T-helper 1 cell (primary cell): ENCODE data around the gene AKAP1.

Experiments
- DNase-seq, 5 donors: peaks; one replicate each; pipeline ENCODE4 v3.0.0-alpha.2; 2012 to 2020

AKAP1 gene

GRCh38 chr17:57106107-57106835, 21.2 kb downstream of the AKAP1 start:
- DNase-seq: no peak

GRCh38 chr17:57106836-57107497, 21.9 kb downstream of the AKAP1 start:
- no peak for DNase-seq

GRCh38 chr17:57107498-57108101, 22.6 kb downstream of the AKAP1 start:
- DNase-seq: no peak

DNA sequence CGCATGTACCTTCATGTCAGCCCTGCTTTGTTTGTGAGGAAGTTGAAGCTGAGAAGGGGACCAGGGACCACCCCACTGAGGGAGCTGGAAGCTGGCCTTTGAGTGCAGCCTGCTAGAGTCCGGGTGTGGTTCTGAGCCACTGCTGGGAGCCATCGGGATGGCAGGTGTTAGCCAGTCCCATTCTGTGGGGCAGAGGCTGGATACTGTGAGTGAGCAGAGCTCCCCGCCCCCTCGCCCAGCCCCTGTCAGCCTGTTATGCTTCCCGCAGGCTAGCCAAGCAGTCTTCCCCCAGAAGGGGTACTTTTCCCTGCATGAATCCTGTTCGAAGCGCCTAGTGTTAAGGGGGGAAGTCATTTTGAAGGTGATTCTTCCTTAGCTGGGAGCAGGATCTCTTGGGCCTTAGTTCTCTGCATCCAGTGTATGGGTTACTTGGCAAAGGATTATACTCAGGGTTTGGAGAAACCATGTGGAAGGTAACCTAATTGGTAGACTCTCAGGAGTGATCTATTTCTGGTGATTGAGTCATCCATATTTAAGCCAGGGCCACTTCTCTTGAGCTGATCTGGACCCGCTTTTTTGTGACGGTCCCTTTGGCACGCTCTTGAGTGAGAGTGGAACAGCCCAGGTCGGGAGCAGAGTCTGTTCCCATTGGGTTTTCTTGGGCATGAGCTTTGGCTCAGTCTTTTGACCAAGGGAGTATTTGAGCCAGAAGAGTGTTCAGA, 23.8 kb downstream of the AKAP1 start:
- no peak for DNase-seq

GRCh38 chr17:57109393-57110151, 24.5 kb downstream of the AKAP1 start:
- DNase-seq: no peak

DNA sequence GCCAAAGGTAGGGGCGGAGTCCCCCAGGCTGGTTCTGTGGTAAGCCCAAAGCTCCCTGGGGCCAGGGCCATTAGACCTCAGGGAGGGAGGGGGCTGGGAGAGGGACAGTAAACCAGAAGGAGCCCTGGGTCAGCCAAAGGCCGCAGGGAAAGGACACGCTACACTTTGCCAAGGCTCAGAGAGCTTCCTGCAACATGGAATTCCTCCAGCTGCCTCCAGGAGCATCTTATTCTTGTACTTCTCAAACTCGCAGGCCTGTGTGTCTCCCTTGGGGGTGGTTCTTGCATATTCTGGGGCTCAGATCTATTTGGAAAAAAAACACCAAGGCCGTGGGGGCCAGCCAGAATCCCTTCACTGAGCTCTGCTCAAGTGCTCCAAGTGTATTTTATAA, 25.1 kb downstream of the AKAP1 start:
- DNase-seq: no peak

DNA sequence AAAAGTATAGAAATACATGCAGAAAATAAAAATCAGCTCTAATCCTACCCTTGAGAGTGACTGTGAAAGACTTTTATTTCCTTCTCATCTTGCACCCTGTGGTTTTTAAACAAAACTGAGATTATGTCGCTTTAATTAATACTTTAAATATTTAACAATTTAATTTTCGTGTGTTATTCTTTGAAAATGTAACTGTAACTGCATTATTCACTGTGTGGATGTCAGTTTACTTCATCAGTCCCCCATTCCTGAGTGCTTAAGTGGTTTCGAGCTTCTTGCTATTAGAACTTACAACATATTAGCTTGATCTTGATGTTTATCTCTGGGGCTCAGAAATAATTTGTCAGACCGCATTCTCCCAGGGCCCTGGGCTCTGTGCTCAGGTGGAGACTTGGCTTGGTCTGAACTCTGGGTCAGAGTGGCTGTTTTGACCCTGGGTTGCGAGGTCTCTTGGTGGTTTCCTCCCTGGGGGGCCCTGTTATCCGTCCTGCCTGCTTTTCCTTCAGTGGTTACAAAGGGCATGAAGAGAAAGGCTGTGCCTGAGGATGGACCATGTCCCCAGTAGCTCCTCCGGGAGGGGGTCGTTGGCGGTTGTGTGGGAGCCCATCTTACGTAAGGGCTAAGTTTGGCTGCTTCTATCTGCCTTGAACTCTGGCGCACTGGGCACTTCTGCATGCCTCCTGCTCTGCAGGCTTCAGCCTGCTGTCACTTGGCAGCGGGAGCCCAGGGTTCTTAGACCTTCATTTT, 25.7 kb downstream of the AKAP1 start:
- DNase-seq: no peak

- DNase-seq: no peak
Measured at GRCh38 chr17:57111386-57111785, 26.3 kb downstream of the AKAP1 start.

GRCh38 chr17:57113011-57113410, 28.0 kb downstream of the AKAP1 start:
- DNase-seq: no peak

DNA sequence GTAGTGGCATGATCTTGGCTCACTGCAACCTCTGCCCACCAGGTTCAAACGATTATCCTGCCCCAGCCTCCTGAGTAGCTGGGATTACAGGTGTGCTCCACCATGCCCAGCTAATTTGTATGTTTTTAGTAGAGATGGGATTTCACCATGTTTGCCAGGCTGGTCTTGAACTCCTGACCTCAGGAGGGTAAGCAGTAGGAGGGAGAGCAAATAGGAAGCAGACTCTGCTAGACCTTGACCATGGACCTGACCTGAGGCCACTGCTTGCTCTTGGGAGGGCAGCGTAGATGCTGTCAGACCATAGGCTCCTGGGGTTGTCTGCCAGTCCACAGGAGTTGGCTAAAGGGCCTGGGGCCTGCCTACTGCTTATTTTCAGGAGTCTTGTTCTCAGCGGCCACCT, 28.6 kb downstream of the AKAP1 start:
- DNase-seq: no peak

DNA sequence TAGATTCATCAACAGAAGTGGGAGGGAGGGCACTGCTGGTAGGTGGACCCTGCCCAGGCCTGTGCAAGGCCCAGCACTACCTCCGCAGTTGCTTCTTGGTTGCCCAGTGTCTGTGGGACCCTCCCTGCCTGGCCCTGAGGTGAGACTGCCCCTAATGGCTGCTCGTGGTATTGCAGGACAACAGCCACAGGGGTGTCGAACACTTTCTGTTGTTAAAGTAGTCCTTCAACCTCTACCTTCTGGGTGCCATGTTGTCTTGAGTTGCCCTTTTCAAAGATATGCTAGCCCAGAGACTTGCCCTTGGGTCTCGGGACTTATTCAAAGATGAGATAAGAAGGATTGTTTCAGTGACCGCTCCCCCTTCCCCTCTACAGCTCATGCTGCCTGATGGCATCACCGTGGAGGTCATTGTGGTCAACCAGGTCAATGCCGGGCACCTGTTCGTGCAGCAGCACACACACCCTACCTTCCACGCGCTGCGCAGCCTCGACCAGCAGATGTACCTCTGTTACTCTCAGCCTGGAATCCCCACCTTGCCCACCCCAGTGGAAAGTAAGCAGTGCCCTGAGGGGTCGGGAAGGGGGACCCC, 29.1 kb downstream of the AKAP1 start:
- peak; percentile 18 to 57 (median 37) for DNase-seq

DNA sequence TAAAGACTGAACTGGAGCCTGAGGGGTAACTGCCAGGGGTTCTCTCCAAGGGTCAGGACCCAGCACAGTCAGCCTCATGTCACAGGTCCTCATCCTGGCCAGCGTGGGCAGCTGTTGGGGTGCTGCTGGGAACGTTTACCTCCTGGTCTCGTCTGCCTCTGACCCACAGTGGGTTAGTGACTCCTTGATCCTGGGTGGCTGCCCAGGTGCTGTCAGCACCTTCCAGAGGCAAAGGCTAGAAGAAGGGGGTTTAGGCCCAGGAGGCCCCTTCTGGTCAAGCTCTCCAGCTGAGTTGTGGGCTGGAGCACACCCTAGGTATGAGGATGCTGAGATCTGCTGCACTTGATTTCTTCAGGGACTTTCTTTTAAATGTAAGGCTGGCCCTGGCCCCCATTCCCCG, 30.3 kb downstream of the AKAP1 start:
- DNase-seq: no peak

DNA sequence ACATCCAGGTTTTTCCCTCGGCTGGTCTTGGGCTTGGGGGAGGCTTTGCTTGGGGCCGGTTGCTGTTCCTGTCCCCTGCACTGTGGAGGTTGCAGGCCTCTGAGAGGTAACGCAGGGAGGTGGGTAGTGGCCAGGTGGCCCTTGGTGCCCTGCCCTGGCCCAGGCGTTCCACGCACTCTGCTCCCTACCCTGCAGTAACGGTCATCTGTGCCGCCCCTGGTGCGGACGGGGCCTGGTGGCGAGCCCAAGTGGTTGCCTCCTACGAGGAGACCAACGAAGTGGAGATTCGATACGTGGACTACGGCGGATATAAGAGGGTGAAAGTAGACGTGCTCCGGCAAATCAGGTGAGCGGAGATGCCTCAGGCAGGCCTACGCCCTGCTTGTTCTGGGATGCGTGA, 30.9 kb downstream of the AKAP1 start:
- no peak for DNase-seq

DNA sequence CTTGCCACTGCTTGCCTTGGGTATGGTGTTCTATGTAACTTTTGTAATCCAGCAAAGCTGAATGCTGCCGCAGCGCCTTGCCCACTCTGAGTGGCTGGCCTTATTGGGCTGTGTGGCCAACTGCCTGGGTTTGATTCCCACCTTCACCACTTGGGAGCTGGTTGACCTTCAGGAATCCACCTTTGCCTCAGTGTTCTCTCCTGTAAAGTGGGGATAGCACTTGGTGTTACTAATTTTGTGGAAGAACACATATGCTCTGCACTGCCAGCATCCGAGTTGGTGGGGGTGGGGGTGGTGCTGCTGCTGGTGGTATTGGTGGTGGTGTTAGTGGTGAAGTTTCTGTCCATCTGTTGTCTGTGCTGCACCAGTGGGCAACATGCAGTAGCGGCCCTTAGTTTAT, 32.8 kb downstream of the AKAP1 start:
- DNase-seq: no peak

GRCh38 chr17:57120814-57121213, 35.8 kb downstream of the AKAP1 start:
- no peak for DNase-seq

DNA sequence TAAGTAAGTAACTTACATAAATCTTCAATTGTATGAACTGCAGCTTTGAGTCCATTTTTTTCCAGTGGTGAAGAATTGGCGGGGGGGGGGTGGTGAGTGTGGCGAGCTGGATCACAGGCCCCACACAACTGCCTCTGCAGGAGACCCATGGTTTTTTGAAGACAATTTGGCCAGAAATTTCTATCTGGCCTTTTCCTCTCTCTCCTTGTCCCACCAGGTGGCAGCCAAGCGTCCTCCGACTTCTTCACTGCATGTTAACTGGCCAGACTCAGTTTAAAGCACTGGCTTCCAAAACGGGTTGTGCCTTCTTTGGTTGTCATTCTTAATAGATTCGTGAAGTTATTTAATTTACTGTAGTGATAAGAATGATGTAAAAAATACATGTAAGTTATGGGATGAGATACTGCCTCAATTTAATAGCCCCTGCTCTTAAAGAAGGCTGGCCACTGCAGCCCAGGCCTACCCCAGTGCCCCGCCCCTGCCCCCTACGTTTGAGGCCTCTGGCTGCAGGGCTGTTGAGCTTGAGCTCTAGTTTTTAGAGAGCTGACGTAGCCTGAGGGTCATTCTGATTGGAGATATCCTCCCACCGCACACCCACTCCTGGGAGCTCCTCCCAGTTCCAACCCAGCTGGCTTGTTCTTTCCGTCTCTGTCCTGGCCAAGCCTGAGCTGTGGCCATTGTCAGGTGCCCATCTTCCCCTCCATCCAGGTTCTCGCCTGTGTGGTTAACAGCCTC, 36.4 kb downstream of the AKAP1 start:
- no peak for DNase-seq

DNA sequence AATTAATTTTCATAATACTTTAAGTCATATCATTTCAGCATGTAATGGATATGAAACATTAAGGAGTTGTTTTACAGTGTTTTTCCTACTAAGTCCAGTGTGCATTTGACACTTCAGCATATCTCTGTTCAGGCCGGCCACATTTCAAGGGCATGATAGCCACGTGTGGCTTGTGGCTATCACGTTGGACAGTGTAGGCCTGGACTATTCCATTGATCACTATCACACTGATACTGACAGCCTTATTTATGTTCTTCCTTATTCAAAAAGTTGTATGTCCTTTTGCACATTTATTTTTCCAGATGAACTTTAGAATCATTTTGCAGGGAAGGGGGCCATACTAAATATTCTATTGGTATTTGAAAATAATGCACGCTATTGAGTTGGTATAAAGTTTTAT, 39.0 kb downstream of the AKAP1 start:
- no peak for DNase-seq

- DNase-seq: no peak
Measured at GRCh38 chr17:57125406-57125805, 40.4 kb downstream of the AKAP1 start.

DNA sequence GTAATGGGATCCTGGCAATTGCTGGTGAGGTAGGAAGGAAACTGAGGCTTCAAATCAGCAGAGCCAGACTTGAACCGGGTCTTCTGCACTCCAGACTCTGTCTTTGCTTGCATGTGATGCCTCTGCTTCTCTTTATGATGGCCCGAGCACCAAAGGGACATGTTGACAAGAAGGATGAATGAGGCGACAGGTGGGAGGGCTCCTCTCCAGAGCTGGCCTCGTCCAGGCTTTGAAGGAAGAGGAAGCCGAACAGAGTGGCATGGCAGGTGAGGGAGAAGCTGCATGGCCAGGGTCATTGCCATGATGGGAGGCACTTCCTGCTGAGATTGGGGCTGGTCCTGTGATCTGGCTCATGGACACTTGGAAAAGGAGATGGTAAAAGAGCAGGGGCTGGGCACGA, 40.8 kb downstream of the AKAP1 start:
- no peak for DNase-seq

DNA sequence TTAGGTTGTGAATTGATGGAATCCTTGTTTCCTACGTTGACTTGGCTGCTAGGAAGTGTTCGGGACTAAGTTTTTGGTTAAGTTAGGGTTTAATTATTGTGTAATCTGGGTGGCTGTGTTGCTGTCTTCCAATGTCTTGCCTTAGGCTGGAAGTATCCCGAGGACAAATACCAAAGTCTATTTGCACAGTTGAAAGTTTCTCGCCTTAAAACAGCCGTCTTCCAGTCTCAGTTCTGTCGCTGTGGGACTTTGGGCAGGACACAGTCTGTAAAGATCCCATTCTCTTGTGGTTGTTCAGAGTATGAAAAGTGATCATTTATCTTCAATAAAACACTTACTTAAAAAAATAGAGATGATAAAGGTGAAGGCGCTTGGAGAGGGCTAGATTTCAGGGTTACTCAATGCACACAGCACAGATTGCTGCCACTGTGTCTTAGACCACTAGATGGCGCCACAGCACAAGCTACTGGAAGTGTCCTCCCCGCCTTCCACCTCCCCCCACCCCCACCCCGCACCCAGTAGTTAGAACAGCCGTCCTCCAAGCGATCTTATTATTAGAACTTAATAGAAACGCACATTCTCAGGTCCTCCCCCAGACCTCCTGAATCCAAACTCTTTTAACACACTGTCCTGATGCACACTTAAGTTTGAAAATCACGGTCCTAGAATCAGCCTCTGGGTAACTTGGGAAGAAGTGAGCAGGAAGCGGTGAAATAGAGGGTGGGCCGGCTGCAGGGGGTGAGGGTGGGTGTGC, 45.8 kb downstream of the AKAP1 start:
- peak; percentile 61 to 86 (median 68) for DNase-seq
